Testis (tissue), 2 donors: ENCODE measurements around the gene C1QTNF5.

ENCODE experiments used
- CTCF ChIP-seq, 3 experiments: fragments of 450-650 bp in 2 of 3; fragments of 200-600 bp in 1 of 3; sonication (generic) in 1 of 3; IDR thresholded peaks; one replicate each; pipeline ENCODE4 v1.5.1; 2016 to 2019; ENCODE audit warnings: antibody characterized with exemption in 3 of 3, mild to moderate bottlenecking in 2 of 3, moderate library complexity in 1 of 3
- POLR2A ChIP-seq: fragments of 450-650 bp; IDR thresholded peaks from one replicate; pipeline ENCODE4 v1.6.1; 2017; ENCODE audit warnings: antibody characterized with exemption, mild to moderate bottlenecking, moderate library complexity

- TF ChIP-seq CTCF (IDR thresholded peaks at IDR 0.05) (no peak), POLR2A (no peak)
These were observed 26.0 kb downstream of the C1QTNF5 start for GRCh38 chr11:119314726-119315125.
